Posterior cingulate gyrus (tissue), 11 donors: ENCODE data around the gene LIPF.
"Not testable (repeated sequence)": the region's sequence is repeated elsewhere in the genome, so short reads cannot be mapped to it uniquely, and the experiment has no call there.

Experiments used
- DNase-seq, 10 donors: peaks; one replicate each; pipeline versions ENCODE4 v3.0.0 to v3.0.0-alpha.2; 2020 to 2021; ENCODE audit warnings: mixed read lengths in 3 of 10
- intact Hi-C: fragments of 100-400 bp; cut with DNase I; formaldehyde crosslinking; loops from one replicate; pipeline ENCODE4 v1.15.1; 2023

LIPF gene, protein sequence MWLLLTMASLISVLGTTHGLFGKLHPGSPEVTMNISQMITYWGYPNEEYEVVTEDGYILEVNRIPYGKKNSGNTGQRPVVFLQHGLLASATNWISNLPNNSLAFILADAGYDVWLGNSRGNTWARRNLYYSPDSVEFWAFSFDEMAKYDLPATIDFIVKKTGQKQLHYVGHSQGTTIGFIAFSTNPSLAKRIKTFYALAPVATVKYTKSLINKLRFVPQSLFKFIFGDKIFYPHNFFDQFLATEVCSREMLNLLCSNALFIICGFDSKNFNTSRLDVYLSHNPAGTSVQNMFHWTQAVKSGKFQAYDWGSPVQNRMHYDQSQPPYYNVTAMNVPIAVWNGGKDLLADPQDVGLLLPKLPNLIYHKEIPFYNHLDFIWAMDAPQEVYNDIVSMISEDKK

DNA sequence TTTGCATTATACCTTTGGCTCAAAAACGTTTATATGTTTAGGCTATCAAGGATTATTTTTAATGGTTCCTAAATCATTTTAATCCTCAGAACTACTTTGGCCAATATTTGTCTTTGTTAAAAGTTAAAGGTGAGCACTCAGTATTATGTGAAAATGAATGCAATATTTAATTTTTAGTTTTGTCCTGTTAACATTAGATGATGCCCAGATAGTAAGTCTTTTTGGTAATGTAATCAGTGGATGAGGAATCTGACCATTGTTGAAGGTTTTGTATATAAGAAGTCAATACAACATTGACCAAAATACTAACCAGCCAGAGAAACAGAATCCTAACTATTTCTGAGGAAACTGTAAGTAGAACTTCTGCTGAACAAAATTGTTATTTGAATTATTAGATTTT lies at the start of gene LIPF:
Gene LIPF (plus strand): TSS at position 301 of the 400 bp plus-strand sequence. CDS start 2,856 bp downstream, outside the sequence.
- intact Hi-C loops: no loop called here
- DNase-seq: no peak

DNA sequence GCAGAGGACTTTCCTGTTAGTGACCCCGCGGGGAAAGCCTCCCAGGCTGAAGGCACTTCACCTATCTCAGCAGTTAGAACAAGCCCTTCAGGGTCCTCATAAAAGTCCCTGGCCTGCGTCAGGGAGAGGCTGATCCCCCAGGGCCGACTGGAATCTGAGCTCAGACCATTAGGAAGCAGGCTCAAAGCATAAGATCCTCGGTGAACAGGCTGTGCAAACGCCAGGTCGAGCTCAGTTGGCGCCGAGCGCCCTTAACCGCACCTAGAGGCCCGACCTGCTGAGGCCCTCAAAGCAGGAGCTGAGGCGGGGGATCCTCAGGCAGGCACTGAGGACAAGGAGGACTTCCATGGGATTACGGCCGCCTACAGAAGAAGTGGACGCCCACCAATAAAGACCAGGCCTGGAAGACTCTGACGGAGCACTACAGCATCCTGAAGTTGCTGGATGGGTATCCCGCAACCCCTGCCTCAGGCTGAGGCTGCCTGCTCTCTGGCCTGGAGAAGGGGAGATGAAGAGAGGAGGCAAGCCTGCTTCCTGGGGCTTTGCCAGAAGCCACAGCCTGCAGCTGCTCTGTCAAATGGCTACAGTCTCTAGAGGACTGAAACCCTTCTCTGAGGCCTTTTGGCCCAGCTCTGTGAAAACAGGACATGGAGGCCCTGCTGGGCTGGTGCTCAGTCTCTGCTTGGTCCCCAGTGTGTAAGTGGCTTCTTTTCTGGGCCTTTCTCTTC lies 47.8 kb upstream of the LIPF start:
- peak in 4 of 10 donors; percentile 26 to 74 (median 54) for DNase-seq
- intact Hi-C loops: no loop called here

DNA sequence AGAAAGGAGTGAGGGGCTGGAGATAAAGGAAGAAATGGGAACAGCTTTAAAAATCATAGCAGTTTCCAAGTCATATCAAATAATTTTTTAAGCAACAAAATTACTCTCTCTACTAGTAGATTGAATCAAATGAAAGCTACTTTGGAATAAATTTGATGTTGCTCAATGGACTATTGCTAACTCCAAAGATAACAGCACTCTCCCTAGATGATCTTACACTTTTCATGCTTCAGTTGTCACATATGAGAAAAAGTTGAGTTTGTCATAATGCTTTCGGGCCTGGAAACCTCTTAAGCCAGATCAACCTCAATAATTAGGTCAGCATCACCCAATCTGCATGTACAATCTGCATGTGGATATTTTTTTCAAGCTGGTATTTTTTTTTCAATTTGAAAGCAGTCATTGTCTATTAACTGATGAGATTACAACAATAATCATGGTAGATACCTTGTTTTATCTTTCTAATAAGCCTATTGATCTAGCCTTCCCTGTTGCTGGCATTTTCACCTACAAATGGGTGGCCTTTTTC lies 46.4 kb upstream of the LIPF start:
- no peak for DNase-seq
- intact Hi-C loops: no loop called here

DNA sequence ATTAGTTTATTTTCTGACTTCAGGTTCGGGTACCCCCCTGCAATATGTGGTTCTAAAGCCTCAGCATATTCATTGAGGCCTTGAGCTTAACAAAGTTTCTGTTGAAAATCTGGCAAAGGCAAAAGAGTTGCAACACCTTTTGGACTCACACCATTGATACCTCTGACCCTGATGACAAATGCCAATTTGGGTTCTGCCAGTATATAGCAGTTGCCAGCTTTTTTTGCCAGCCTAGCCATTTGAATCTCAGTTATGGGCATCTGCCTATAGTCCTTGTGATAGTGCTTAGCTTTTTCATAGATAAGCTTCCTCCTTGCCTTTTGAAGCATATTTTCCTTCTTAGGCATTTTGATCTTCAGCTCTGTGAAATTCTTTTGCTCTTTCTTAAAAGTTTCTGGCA lies 45.7 kb upstream of the LIPF start:
- no peak for DNase-seq
- intact Hi-C loops: no loop called here

DNA sequence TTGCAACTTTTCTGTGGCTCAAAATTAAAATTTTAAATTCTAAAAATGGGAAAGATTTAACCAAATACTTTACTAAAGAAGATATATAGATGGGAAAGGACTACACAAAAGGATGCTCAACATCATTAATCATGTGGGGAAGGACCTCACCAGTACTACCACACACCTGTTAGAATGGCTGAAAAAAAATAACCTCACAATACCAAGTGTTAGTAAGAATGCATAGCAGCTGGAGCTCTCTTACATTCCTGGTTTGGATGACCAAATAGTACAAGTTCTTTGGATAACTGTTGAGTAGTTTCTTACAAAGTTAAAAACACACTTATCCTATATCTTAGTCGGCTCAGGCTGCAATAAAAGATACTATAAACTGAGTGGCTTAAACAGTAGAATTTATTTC lies 43.8 kb upstream of the LIPF start:
- intact Hi-C loops: no loop called here
- DNase-seq: no peak

DNA sequence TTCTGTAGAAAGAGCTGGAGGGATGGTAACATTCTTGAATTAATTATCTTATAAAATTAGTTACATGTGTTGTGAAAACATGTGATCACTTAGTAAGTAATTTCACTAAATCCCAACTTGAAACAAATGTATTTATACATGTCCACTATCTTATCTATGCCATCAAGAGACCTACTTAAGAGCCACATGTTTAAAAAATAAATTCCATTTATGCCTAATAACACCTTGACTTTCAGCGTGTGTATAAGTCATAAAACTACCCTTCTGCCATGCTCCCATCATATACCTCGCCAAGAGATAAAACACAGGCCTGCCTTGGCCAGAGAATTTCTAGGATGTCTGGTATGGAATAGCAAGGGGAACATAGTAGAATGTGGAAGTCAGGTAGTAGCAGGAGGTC lies 40.4 kb upstream of the LIPF start:
- intact Hi-C loops: no loop called here
- no peak for DNase-seq

DNA sequence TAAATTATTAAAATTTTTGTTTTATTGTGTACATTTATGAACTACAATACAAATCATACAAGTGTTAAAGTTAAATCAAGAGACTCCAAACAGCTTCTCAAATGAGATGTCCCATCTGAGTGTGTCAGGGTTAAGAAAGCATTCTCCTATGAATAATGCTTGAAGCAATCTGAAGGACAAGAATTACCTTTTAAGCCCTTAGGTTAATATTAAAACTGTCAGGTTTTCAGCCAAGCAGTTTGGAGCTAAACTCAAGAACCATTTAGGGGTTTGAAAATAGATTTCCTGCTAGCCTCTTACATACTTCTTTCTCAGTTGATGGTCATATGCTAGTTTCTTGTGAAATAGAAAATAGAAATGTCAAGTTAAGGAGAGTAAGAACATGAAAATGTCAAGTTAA lies 39.4 kb upstream of the LIPF start:
- no peak for DNase-seq
- intact Hi-C loops: no loop called here

DNA sequence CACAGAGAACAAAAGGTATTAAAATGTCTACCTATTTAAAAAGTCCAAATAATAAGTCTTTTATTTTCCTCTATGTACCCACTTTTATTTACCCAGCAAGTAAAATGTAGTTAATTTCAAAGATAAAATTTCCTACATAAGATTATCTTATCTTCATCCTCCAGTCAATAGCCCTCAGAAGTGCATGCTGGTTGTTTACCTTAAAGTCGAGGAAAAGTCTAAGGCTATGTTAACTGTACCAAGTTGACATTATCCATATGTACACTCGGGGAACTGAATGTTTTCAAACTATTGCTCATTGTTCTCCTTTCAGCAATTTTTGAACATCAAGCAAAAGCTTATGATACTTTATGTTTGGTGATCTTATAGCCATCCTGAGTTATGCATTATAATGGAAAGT lies 24.1 kb upstream of the LIPF start:
- intact Hi-C loops: no loop called here
- no peak for DNase-seq

DNA sequence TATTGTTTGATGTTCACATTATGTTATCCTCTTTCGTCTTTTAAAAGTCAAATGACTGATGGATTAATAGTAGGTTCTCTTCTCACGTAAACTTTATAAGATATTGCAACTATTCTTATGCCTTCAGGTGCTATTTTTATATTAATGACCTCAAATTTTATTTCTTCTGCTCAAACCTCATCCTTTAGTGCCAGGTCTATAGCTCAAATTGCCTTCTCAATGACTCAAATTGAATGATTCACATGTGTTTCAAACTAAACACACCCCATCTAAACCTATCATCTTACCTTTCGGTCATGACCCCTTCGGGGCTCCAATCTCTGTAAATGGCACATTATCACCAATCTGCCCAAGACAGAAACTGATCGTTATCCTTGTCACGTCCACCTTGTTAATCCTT lies 22.0 kb upstream of the LIPF start:
- intact Hi-C loops: no loop called here
- DNase-seq: no peak

DNA sequence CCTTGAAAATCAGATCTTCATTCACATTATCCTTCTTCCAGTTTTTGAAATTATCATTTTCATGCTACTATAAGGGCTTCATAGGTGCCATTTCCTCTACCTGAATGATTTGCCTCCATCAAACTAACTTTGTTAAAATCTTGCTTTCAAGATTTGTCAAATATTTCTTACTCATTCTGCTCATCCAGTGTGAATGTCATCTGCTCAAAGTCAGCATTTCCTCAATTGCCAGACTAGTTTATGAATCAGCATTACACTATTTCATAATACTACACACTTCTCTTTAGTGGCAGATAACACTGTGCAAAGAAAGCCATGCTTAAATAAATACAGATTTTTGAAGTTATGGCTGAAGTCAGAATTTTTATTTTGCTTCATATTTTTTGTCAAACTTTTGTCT lies 21.3 kb upstream of the LIPF start:
- DNase-seq: no peak
- intact Hi-C loops: no loop called here

DNA sequence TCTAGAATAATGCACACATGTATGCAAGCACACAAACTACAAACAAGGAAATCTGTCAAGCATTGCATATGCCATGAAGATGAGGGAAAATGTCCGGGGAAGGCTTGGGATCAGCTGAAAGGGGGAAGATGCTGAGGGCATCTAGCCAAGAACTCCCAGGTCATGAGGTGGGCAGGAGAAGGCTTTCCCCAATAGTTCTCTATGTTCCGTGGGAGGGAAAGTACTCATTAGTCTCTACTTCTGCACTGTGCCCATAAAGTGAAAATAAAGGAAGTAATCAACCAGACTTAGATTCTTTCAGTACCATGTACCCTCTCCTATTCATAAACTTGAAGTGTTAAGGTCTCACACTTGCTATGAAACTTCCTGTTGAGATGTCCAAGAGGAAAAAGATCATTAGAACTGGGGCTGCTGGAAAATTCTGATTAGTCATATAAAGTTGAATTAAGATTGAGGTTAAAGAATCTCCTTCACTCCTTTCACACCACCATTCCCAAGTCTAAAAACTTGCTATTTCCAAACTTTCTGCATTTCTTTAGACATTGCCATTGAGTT lies 17.1 kb upstream of the LIPF start:
- no peak for DNase-seq
- intact Hi-C loops: no loop called here

DNA sequence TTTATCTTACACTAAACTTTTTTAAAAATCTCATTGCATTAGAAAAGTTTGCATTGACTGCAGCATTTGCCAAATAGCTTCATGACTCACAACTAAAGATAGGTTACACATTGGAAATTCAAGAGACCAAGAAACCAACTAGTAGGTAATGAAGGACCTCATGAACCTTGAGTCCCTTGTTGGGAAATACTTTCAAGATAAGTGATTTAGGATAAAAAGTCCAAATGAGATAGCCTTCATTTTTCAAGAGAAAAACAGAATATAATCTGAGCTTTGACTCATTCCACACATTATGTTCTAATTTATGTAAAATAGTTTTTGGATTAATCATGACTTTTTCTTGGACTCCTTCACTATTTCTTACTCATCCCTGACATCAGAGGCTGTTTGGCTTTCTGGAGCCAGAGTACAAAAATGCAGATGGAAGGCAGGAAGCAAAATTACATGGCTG lies 13.1 kb upstream of the LIPF start:
- DNase-seq: no peak
- intact Hi-C loops: no loop called here

DNA sequence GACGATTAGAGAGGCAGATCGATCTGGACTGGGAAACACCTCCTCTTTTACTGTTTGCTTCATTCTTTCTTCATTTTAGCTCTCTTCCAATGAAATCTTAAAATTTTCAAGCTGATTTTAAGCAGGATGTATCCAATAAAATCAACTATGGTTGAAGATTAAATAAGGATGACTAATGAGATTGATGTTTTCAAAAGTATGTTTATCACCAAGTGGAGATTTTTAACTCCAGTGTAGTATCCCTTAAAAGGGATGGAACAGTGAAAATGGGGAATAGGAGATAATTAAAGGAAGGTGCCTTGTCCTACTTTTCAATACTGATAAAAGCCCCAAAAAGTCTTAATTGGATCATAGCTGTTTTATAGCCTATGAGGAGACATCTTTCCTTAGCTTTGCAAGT lies 11.6 kb upstream of the LIPF start:
- no peak for DNase-seq
- intact Hi-C loops: no loop called here

DNA sequence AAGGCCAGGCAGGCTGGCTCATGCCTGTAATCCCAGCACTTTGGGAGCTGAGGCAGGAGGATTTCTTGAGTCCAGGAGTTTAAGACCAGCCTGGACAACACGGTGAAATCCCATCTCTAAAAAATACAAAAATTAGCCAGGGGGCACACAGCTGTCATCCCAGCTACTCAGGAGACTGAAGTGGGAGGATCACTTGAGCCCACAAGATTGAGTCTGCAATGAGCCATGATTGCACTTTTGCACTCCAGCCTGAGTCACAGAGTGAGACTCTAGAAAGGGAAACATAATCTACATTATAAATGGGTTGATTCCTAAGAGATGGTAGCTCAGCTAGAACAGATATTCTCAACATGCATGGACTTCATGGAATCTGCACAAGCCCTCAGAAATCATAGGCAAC lies 6.3 kb upstream of the LIPF start:
- intact Hi-C loops: no loop called here
- no peak for DNase-seq

DNA sequence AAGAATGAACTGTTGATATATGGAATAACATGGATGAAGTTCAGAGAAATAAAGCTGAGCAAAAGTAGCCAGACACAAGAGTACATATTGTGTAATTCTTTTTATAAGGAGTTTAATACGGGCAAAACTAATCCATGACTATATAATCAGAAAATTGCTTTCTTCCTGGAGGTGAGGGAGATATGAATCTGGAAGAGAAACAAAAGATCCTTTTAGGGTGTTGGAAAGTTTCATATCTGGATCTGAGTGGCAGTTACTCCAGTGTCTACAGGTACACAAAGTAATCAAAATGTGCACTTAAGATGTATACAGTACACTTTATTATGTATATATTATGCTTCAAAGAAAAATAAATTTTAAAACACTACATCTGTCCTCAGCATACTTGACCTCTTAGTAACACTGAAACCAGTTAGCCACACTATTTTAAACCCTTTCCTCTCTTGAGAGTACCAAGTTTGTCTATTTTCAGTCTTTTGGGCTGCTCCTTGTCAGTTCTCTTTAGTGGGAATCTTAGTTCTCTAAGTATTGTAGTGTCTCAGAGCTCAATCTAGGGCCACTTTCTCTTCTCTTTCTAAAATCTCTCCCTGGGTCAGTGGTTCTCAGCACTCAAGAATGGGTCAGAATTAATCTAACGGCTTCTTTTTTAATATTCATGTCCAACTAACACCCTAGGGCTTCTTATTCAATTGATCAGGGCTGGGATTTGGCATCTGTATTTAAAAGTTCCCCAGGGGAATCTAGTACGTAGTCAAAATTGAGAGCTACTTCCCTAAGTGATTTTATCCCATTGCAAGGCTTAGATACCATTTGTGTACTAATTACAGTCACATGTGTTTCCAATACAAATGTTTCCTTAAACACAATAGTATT lies 4.3 kb upstream of the LIPF start:
- no peak for DNase-seq
- intact Hi-C loops: no loop called here

DNA sequence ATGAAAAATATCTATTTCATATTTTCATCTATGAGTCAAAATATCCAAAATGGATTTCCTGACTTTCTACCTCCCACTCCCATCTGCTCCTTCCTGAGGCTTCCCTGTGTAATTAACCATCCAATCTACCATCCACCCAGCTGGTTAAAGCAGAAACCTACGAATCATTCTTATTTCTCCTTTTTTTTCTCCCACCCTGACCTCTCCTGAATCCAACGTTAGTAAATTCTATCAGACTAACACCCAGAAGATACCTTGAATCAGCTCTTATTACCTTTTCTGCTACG lies 3.7 kb upstream of the LIPF start:
- intact Hi-C loops: no loop called here

DNA sequence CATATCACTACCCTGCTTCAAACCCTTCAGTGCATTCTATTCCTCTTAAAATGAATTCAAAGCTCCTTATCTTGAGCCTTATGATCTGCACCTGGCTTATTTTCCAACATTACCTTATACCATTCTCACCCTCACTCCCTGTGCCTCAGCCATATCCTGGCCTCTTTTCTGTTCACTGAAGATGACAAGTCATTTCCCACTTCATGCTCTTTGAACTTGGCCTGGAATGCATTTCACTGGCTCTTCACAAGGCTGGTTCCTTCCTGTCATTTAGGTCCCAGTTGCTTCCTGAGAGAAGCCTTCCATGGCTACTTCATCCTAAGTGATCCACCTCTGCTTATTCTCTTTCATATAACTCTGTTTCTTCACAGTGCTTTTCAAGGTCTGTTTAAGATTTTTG lies 3.2 kb upstream of the LIPF start:
- DNase-seq: no peak
- intact Hi-C loops: no loop called here

More for the DNA sequence above, 3.7 kb upstream of the LIPF start:
- DNase-seq: no peak

DNA sequence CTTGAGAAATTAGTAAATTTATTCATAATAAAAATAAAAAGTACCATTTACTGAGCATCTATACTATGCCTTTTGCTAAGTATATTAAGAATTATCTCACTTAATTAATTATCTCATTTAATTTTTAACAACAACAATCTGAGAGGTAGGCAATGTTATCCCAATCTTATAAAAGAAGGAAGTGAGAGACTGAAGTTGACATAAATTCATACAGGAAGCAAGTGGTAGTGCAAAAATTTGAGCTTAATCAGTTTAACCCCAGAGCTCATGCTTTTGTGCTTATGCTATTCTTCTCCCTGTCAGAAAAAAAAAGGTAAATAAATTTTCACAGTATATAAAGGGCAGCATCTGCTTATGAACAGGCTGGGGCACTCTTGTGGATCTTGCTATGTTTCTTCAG lies 2.7 kb upstream of the LIPF start:
- intact Hi-C loops: no loop called here
- no peak for DNase-seq

DNA sequence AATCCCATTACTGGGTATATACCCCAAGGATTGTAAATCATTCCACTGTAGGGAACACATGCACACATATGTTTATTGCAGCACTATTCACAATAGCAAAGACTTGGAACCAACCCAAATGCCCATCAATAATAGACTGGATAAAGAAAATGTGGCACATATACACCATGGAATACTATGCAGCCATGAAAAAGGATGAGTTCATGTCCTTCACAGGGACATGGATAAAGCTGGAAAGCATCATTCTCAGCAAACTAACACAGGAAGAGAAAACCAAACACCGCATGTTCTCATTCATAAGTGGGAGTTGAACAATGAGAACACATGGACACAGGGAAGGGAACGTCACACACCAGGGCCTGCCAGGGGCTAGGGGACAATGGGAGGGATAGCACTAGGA lies 1.1 kb upstream of the LIPF start:
- intact Hi-C loops, DNase-seq: not testable (repeated sequence)

DNA sequence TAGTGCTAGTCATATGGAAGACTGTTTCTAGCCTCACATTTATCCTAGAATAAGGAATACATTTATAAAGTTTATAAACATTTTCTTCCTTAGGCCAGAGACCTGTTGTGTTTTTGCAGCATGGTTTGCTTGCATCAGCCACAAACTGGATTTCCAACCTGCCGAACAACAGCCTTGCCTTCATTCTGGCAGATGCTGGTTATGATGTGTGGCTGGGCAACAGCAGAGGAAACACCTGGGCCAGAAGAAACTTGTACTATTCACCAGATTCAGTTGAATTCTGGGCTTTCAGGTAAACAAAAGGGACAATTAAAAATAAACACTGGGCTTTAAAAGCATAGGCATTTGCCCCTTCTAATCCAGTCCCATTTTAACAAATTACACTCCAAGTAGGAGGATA lies 4.2 kb downstream of the LIPF start:
- DNase-seq: no peak

DNA sequence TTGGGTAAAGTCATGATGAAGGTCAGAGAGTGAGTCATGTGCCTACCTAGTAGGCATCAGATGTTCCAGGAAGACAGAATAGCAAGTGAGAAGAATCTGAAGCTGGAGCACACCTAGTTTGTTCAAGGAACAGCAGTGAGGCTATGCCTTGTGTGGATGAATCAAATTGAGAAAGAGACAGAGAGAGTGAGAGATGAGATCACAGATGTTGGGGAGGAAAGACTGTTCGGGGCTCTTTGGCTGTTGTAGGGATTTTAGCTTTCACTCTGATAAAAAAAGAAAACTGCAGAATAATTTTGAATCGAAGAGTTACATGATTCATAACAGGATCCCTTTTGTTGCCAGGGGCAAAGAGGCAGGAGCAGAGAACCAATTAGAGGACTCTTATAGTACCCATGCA lies 6.3 kb downstream of the LIPF start:
- intact Hi-C loops: no loop called here
- DNase-seq: no peak

More for the DNA sequence above, 4.2 kb downstream of the LIPF start:
- intact Hi-C loops: no loop called here
